Hematopoietic multipotent progenitor cell (in vitro differentiated cells): ENCODE data around the gene PI16. TPM values are rescaled to one million over a fixed set of nuclear protein-coding genes. Genes with fewer than 3 reads are reported as not detected.
A peak's percentile ranks its signal among the peaks of the same experiment; 100 is the strongest.

Experiments
- DNase-seq, 3 donors: peaks; one replicate each; pipeline ENCODE4 v3.0.0-alpha.2; 2011 to 2015; ENCODE audit warnings: low read depth in 2 of 3, low spot score in 2 of 3
- total RNA-seq: library from RNA; depleted of rRNA; stranded (reverse); fragments of >200 nt; gene quantifications from one replicate; pipeline ENCODE4 v1.2.3, GENCODE V29; 2012

Gene PI16
- not detected for total RNA-seq

GRCh38 chr6:36954262-36954931 lies at the start of gene PI16:
Gene PI16 (plus strand): TSS chr6:36954738. CDS start chr6:36954761, 23 bp downstream.
- peak in 2 of 3 donors; percentile 90 to 97 for DNase-seq

DNA sequence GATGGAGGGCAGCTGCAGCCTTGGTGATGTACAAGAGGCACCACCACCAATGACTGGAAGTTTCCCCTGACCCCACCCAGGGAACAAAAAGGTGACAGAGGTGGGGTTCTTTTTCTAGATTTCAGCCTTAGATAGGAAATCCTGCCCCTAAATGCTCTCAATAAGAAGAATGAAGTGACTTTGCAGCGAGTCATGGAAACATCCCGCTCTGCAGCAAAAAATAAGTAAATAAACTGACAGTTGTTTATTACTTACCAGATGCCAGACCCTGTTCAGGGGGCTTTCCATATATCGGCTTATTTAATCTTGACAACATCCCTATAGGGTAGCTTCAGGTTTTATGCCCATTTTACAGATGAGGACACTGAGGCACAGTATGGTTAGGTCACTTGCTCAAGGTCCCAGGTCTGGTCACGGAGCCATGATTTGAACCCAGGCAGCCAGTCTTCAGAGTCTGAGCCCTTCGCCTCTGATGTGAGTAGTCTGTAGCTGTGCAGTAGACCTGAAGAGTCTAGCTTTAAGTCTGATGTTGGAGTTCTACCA lies 49.6 kb upstream of the PI16 start:
- DNase-seq, result no peak

GRCh38 chr6:36906539-36907325 lies 47.8 kb upstream of the PI16 start:
- no peak for DNase-seq

DNA sequence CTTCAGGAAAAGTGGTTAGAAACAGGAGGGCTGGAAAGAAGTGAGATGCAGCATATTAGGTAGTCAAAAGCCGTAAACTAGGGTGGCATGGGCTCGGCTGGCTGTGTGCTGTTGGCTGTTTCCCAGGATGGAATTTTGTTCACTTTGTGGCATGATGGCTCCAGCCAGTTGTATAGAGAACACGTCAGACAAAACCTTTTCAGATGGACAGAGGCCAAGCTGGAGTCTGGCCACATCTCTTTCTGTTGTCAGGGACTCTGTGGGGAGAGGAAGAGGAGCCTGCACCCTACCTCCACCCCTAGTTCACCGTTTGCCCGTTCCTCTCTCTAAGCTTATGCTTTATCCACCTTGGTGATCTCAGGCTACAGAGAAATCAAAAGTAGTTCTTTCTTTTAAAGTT lies 46.8 kb upstream of the PI16 start:
- DNase-seq, result no peak

DNA sequence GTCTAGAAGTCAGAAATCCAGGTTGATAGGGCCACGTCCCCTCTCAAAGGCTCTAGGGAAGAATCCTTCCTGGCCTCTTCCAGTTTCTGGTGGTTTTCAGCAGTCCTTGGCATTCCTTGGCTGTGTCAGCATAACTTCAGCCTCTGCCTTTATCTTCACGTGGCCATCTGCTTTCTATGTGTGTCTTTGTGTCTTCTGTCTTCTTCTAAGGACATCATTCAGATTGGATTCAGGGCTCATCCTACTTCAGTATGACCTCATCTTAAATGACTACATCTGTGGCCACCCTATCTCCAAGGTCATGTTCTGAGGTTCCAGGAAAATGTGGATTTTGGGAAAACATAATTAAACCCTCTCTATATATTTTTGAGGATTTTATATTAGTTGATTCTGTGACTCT lies 45.8 kb upstream of the PI16 start:
- no peak for DNase-seq

- peak in 2 of 3 donors; percentile 87 to 94 for DNase-seq
These were observed 42.5 kb upstream of the PI16 start for GRCh38 chr6:36912030-36912454.

GRCh38 chr6:36912586-36912985 lies 42.0 kb upstream of the PI16 start:
- peak; percentile 41 to 48 (median 45) for DNase-seq

DNA sequence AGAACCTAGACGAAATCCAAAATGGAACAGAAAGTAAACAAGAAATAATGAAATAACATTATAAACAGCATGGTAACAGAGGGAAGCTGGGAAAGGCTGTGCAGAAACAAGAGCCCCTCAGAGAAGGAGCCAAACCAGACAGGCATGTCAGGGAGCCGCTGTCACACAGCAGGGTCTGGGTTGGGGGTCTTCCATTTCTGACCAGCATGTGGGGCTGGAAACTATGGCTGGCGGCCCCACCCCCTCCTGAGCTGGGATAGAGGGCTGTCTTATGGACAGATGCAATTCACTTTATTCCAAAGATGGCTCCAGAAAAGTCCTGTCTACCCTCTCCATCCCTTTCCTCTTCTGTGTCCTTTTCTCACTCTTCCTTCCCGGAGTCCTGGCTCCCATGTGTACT lies 41.5 kb upstream of the PI16 start:
- no peak for DNase-seq

GRCh38 chr6:36914227-36914794 lies 40.2 kb upstream of the PI16 start:
- DNase-seq, result peak; percentile 6 to 13 (median 9)

DNA sequence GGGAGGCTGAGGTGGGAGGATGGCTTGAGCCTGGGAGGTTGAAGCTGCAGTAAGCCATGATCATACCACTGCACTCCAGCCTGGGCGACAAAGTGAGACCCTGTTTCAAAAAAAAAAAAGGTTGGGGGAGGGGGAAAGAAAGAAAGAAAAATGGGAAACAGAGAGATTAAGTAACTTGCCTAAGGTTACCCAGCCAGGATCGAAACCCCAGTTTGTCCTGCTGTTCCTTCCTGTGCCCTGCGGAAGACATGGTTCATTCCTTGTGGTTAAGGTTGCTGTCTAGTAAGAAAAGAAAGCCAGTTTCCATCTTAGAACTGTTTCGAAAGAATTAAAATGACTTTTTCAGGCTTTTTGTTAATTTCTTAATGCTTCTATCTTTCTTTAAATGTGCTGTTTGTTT lies 38.9 kb upstream of the PI16 start:
- no peak for DNase-seq

DNA sequence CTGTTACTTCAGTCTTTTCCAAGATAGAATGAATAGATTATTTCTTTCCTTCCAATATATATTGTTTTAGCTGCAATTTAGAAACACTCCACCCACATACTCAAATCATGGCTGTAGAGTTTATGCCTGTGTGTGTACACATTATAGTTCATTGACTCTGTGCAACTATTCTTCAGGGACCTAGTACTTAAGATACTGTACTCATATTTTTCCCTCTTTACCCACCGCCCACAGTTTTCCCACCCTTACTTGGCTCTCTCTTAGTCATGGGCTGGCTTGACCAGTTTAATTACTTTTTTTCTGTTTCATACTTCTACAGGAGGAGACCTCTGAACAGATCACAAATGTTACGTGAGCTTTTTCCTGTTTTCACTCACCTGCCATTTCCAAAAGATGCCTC lies 38.4 kb upstream of the PI16 start:
- DNase-seq, result no peak

GRCh38 chr6:36917541-36918193 lies 36.9 kb upstream of the PI16 start:
- no peak for DNase-seq

- DNase-seq, result no peak
These were observed 34.5 kb upstream of the PI16 start for GRCh38 chr6:36920049-36920448.

DNA sequence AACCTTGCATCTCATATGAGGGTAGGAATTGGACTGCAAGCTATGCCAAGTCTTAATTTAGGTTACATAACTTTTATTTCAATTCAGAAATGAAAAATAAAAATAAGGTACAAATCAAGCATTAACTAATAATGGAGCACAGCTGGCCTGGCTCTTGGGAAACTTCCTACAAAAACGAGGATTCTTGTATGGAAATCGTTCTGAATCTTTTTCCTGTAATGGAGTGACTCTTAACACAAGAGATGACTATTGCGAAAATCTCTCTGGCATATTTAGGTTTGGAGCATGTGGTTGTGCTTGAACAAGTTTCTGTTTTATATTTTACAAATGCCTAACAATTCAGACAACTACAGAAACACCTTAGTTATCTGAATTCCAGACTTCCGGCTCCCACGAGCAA lies 34.0 kb upstream of the PI16 start:
- DNase-seq, result no peak

DNA sequence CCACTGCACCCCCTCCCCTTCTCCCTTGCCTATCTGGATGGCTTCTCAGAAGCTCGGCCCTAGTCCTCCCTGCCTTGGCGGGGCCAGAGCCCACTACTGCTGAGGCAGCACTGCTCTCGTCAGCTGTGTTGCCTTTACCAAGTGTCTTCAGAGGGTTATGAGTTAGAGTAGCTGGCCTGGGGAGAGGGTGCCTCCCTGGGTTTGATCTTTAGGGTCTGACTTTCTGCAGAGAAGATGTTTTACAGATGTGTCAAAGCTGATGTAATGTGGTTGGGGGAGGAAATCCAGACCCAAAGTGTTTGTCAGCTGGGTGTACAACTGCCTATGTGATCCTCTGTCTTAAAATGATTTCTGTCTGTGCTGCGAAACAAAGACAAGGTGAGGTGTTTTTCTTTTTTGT lies 30.4 kb upstream of the PI16 start:
- no peak for DNase-seq

DNA sequence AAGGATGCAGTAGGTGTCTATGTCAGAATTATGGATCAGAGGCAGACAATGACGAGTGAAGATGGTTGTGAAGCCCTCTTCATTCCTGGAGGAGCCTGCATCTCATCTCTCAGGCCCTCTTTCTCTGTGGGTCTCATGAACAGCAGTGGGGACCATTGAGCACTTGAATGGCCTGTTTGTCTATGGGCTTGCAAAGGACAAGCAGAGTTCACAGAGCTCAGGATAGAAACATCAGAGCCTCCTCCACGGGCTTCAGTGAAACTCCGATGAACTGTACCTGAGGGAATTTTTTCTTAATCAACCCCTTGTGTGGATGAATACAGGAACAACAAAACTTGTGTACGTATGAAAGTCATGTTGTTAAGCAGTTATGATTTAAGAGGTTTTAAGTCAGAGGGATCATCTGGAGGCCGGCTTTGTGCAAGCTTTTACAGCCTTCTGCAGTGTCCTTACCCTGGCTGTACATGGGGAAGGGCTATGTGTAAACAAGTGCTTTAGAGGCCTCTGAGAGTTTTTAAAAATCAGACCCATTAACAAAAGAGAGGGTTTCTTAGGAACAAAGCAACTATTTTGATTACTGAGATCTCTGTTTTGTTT lies 29.7 kb upstream of the PI16 start:
- DNase-seq, result no peak

DNA sequence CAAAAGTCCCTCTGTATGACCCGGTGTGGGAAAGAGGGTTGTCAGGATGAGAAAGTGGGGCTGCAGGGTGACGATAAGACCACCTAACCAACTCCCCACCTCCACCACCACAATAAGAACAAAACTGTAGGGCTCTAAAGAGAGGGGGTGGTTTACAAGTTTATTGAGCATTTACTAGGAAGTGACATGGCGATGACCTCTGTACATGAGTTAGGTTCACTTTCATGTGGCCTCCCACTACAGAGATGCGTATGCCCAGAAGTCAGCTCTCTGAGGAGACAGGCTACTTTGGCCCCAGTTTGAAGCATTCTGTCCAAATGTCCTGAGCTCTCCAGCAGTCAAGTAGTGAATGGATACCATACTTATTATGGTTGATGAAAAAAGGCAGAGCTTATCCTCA lies 28.7 kb upstream of the PI16 start:
- DNase-seq, result no peak

DNA sequence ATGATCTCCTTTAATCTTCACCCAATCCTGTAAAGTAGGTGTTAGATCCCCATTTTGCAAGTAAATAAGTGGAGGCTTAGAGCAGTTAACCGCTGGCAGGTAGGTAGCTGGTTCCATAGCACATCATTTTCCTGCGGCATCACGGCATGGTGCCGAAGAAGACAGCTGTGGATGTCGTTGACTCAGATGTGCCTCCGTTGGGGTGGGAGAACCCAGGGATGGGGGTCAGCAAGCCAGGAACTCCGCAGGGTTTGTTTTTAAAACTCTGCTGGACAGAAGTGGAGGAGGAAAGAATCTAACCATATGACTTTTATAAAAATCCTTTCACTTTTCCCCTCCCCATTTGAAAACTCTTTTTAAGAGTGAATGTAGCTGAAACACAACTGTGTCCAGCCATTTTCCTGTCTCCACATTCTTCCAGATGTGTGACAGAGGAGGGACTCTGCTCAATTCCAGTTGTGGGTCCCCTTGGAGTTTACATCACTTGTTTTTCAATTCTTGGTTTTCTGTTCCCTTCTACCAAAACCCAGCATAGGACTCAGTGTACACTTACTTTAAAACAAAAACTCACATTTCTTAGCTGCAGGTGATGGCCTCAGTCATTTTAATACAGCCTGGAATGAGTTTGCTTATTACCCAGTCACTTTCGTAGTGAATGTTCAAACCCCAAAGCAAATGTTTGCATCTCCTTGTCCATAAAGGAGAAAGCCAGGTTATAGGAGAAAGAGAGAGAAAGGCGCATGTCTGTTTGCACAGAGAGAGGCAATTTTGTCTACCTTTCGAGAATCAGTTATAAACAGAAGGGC lies 27.6 kb upstream of the PI16 start:
- DNase-seq, result no peak

DNA sequence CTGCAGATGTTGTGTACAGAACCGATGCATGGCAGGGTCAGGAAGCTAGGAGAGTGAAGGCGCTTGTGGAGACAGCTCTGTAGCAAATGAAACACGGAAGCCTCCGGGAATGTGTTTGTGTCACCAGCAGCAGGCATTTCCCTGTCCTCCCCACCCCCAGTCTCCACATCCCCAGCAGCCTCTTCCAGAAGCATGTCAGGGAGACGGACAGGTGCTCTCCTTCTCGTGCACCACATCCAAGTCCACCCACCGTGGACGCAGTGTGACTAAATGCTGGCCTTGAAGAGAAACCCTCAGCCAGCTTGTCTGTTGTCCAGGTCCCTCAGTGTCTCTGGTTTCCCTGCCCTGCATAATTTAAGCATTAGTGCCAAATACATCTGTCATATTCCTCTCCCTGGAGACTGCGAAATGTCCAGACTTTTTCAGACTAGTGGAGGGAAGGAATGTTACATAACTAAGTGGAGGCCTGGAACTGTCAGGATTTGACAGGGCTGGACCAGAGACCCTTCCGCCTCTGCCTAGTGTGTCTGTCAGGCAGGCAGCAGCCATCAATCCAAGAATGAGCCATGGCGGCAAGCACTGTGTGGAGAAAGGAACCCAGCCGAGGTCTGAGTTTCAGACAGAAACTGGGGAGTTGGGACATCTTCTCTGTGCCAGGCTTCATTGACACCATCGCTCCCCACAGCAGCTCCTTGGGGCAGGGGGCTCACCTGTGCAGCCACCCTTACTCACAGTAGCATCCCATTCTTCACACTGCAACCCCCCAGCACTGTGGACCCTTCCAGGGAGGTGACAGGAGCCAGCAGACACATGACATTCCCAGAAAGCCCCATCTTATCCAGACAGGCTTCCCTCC lies 26.6 kb upstream of the PI16 start:
- no peak for DNase-seq
